SK-N-SH treated with all-trans-retinoic acid at 6 μM for 48 hours (cell line): ENCODE measurements around the gene DES.
"Not testable (repeated sequence)": the region's sequence is repeated elsewhere in the genome, so short reads cannot be mapped to it uniquely, and the experiment has no call there.

Experiments
- ATAC-seq: fragments of 200-7000 bp; cut with Tn5 transposase; 3 replicates; pipeline ENCODE4 v1.9.1; 2020; ENCODE audit warnings: mild to moderate bottlenecking, moderate library complexity
- ARNTL ChIP-seq: fragments of 450-650 bp; formaldehyde crosslinking; IDR thresholded peaks from 2 replicates; pipeline ENCODE4 v1.5.0; 2020; ENCODE audit warnings: low read depth, mild to moderate bottlenecking, moderate library complexity, borderline replicate concordance
- BACH2 ChIP-seq: fragments of 250-450 bp; sonication (Bioruptor Pico); IDR thresholded peaks from 2 replicates; pipeline ENCODE4 v1.9.0; 2021; ENCODE audit warnings: mild to moderate bottlenecking, borderline replicate concordance
- CREB5 ChIP-seq: fragments of 250-450 bp; sonication (Bioruptor Pico); IDR thresholded peaks from 2 replicates; pipeline ENCODE4 v1.5.1; 2020; ENCODE audit warnings: low read depth, mild to moderate bottlenecking, moderate library complexity
- CSDC2 ChIP-seq: fragments of 250-450 bp; sonication (Bioruptor Pico); IDR thresholded peaks from 2 replicates; pipeline ENCODE4 v1.5.0; 2020; ENCODE audit warnings: mild to moderate bottlenecking, moderate library complexity
- CSRNP3 ChIP-seq: fragments of 250-450 bp; sonication (Bioruptor Pico); IDR thresholded peaks from 2 replicates; pipeline ENCODE4 v1.5.1; 2021; ENCODE audit warnings: mild to moderate bottlenecking, moderate library complexity
- ESRRG ChIP-seq: fragments of 250-450 bp; sonication (Bioruptor Pico); IDR thresholded peaks from 2 replicates; pipeline ENCODE4 v1.6.1; 2021; ENCODE audit warnings: mild to moderate bottlenecking
- GLIS3 ChIP-seq: fragments of 250-450 bp; sonication (Bioruptor Pico); IDR thresholded peaks from 2 replicates; pipeline ENCODE4 v1.5.0; 2020; ENCODE audit warnings: mild to moderate bottlenecking, moderate library complexity
- ISL1 ChIP-seq: fragments of 250-450 bp; sonication (Bioruptor Pico); IDR thresholded peaks from 2 replicates; pipeline ENCODE4 v2.1.2; 2022; ENCODE audit warnings: mild to moderate bottlenecking, moderate library complexity
- OSR1 ChIP-seq: fragments of 250-450 bp; sonication (Bioruptor Pico); IDR thresholded peaks from 2 replicates; pipeline ENCODE4 v1.8.0; 2022; ENCODE audit warnings: moderate library complexity, mild to moderate bottlenecking, inconsistent platforms
- POU6F1 ChIP-seq: fragments of 250-450 bp; sonication (Bioruptor Pico); IDR thresholded peaks from 2 replicates; pipeline ENCODE4 v1.8.0; 2021; ENCODE audit warnings: low read depth, mild to moderate bottlenecking, moderate library complexity, borderline replicate concordance
- PPARA ChIP-seq: fragments of 250-450 bp; sonication (Bioruptor Pico); IDR thresholded peaks from 2 replicates; pipeline ENCODE4 v1.5.0; 2020; ENCODE audit warnings: mild to moderate bottlenecking, borderline replicate concordance
- RARB ChIP-seq: fragments of 250-450 bp; sonication (Bioruptor Pico); IDR thresholded peaks from 2 replicates; pipeline ENCODE4 v1.8.0; 2021; ENCODE audit warnings: mild to moderate bottlenecking, moderate library complexity
- SNAI2 ChIP-seq: fragments of 250-450 bp; sonication (Bioruptor Pico); IDR thresholded peaks from 2 replicates; pipeline ENCODE4 v1.5.0; 2020; ENCODE audit warnings: mild to moderate bottlenecking, moderate library complexity
- TOX ChIP-seq: fragments of 250-450 bp; sonication (Bioruptor Pico); IDR thresholded peaks from 2 replicates; pipeline ENCODE4 v1.8.0; 2021; ENCODE audit warnings: mild to moderate bottlenecking, moderate library complexity, borderline replicate concordance
- TSHZ2 ChIP-seq: fragments of 250-450 bp; sonication (Bioruptor Pico); IDR thresholded peaks from 2 replicates; pipeline ENCODE4 v1.5.0; 2020; ENCODE audit warnings: mild to moderate bottlenecking, moderate library complexity
- ZC3H10 ChIP-seq: fragments of 250-450 bp; sonication (Bioruptor Pico); IDR thresholded peaks from 2 replicates; pipeline ENCODE4 v1.5.1; 2021; ENCODE audit warnings: mild to moderate bottlenecking, moderate library complexity
- ZFP3 ChIP-seq: fragments of 250-450 bp; sonication (Bioruptor Pico); IDR thresholded peaks from 2 replicates; pipeline ENCODE4 v1.5.0; 2020; ENCODE audit warnings: mild to moderate bottlenecking, moderate library complexity
- ZFP30 ChIP-seq: fragments of 450-650 bp; formaldehyde crosslinking; IDR thresholded peaks from 2 replicates; pipeline ENCODE4 v1.5.0; 2022; ENCODE audit warnings: mild to moderate bottlenecking, moderate library complexity
- ZNF565 ChIP-seq: fragments of 450-650 bp; formaldehyde crosslinking; conservative IDR thresholded peaks from 2 replicates; pipeline ENCODE4 v1.5.0; 2020; ENCODE audit warnings: low read depth, mild to moderate bottlenecking, moderate library complexity
- ZNF70 ChIP-seq: fragments of 450-650 bp; formaldehyde crosslinking; IDR thresholded peaks from 2 replicates; pipeline ENCODE4 v1.5.0; 2020; ENCODE audit warnings: mild to moderate bottlenecking, moderate library complexity
- ZNF8 ChIP-seq: fragments of 450-650 bp; formaldehyde crosslinking; IDR thresholded peaks from 2 replicates; pipeline ENCODE4 v1.5.0; 2020; ENCODE audit warnings: mild to moderate bottlenecking, moderate library complexity
- TF ChIP-seq, protein P1 (sequence below): fragments of 250-450 bp; sonication (Bioruptor Pico); IDR thresholded peaks from 2 replicates; pipeline ENCODE4 v1.8.0; 2020; ENCODE audit warnings: mild to moderate bottlenecking, moderate library complexity, borderline replicate concordance

The DES gene

GRCh38 chr2:219388907-219389156 is 29.3 kb upstream of the DES start:
- no peak for ATAC-seq
- no peak for TF ChIP-seq RARB
- no peak for TF ChIP-seq ZFP30
- no peak for TF ChIP-seq ARNTL (CRISPR knock-in tag)
- TF ChIP-seq ISL1 (CRISPR knock-in tag), result no peak
- TF ChIP-seq SNAI2 (CRISPR knock-in tag), result no peak
- TF ChIP-seq ZC3H10, result no peak
- no peak for TF ChIP-seq ZNF70 (CRISPR knock-in tag)
- TF ChIP-seq TOX (CRISPR knock-in tag), result no peak

- no peak for ATAC-seq
- TF ChIP-seq CSRNP3 (CRISPR knock-in tag) (no peak), CREB5 (CRISPR knock-in tag) (no peak), RARB (no peak), GLIS3 (CRISPR knock-in tag) (no peak), OSR1 (no peak), ZNF70 (CRISPR knock-in tag) (no peak), ZC3H10 (no peak), BACH2 (CRISPR knock-in tag) (no peak), POU6F1 (no peak), ISL1 (CRISPR knock-in tag) (no peak), ZFP30 (no peak), ZNF8 (no peak)
- TF ChIP-seq, protein P1, sequence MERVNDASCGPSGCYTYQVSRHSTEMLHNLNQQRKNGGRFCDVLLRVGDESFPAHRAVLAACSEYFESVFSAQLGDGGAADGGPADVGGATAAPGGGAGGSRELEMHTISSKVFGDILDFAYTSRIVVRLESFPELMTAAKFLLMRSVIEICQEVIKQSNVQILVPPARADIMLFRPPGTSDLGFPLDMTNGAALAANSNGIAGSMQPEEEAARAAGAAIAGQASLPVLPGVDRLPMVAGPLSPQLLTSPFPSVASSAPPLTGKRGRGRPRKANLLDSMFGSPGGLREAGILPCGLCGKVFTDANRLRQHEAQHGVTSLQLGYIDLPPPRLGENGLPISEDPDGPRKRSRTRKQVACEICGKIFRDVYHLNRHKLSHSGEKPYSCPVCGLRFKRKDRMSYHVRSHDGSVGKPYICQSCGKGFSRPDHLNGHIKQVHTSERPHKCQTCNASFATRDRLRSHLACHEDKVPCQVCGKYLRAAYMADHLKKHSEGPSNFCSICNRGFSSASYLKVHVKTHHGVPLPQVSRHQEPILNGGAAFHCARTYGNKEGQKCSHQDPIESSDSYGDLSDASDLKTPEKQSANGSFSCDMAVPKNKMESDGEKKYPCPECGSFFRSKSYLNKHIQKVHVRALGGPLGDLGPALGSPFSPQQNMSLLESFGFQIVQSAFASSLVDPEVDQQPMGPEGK (CRISPR knock-in tag), result no peak
These were observed 25.4 kb upstream of the DES start for GRCh38 chr2:219392754-219393153.

DNA sequence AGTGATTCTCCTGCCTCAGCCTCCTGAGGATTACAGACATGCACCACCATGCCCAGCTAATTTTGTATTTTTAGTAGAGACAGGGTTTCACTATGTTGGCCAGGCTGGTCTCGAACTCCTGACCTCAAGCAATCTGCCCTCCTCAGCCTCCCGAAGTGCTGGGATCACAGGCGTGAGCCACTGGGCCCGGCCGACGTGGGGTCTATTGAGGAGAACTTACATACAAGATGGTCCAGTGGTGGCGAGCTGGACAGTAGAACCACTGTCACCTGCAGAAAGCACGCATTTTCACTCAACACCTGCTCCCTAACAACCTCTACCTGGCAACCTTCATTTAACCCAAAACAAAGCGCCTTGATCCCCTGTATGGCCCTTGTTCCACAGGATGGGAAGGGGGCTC is 23.1 kb upstream of the DES start:
- ATAC-seq, result not testable (repeated sequence)

GRCh38 chr2:219395609-219396008 is 22.6 kb upstream of the DES start:
- TF ChIP-seq ZFP3 (CRISPR knock-in tag) (no peak), ARNTL (CRISPR knock-in tag) (no peak), CREB5 (CRISPR knock-in tag) (no peak), ZNF565 (no peak), CSDC2 (no peak), POU6F1 (no peak), GLIS3 (CRISPR knock-in tag) (no peak), TSHZ2 (CRISPR knock-in tag) (no peak), PPARA (no peak), ESRRG (CRISPR knock-in tag) (no peak), OSR1 (no peak)
- ATAC-seq, result no peak
